ENCODE data around the gene FGF18.

Gene FGF18

DNA sequence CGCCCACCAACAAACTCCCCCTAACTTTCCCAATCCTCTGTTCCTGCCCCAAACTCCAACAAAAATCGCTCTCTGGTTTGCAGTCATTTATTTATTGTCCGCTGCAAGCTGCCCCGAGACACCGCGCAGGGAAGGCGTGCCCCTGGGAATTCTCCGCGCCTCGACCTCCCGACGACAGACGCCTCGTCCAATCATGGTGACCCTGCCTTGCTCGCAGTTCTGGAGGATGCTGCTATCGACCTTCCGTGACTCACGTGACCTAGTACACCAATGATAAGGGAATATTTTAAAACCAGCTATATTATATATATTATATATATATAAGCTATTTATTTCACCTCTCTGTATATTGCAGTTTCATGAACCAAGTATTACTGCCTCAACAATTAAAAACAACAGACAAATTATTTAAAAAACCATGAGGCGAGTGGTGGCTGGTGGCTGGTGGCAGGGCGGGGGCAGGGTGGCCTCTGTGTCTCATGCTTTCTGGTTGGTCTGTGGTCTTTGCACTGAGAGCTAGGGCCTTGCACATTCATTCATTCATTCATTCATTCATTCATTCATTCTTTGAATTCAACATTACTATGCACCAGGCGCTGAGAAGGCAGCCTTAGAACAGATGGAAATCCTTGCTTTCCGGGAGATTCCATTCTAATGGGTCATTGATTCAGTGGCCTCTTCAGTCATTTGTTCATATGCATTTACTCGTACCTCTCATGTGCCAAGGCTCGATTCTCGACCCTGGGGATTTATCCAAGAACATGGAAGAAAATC is 37.9 kb downstream of the FGF18 start:
- DNase-seq (ENCODE audit: low spot score): no peak
- in situ Hi-C loops (cut with MboI; ENCODE audit: low sequenced_read_pairs, unreplicated experiment): no loop called here
- TF ChIP-seq, protein P1, sequence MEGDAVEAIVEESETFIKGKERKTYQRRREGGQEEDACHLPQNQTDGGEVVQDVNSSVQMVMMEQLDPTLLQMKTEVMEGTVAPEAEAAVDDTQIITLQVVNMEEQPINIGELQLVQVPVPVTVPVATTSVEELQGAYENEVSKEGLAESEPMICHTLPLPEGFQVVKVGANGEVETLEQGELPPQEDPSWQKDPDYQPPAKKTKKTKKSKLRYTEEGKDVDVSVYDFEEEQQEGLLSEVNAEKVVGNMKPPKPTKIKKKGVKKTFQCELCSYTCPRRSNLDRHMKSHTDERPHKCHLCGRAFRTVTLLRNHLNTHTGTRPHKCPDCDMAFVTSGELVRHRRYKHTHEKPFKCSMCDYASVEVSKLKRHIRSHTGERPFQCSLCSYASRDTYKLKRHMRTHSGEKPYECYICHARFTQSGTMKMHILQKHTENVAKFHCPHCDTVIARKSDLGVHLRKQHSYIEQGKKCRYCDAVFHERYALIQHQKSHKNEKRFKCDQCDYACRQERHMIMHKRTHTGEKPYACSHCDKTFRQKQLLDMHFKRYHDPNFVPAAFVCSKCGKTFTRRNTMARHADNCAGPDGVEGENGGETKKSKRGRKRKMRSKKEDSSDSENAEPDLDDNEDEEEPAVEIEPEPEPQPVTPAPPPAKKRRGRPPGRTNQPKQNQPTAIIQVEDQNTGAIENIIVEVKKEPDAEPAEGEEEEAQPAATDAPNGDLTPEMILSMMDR (IDR thresholded peaks at IDR 0.05; ENCODE audit: borderline replicate concordance, control extremely low read depth, extremely low read depth, insufficient read depth, missing control alignments): no peak

DNA sequence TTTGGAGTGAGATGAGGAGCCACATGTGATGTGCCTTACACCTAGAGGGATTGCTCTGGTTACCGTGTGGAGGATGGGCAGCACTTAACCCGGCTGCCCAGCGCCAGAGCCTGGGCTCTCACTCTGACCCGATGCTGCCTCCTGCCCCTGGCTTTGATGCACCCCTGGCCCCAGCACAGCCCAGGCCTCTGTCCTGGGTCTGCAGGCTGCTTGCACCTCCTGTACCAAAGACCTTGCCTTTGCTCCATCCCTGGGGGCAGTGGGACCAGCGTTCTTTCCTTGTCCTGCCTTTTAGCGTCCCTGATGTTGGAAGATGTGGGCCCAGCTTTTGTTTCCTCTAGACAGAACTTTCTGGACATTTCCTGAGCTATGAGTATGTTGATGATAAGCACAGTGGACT is 40.4 kb downstream of the FGF18 start:
- TF ChIP-seq, protein P1 (IDR thresholded peaks at IDR 0.05; ENCODE audit: borderline replicate concordance, control extremely low read depth, extremely low read depth, insufficient read depth, missing control alignments): no peak
- DNase-seq (ENCODE audit: low spot score): no peak
- in situ Hi-C loops (cut with MboI; ENCODE audit: low sequenced_read_pairs, unreplicated experiment): no loop called here

DNA sequence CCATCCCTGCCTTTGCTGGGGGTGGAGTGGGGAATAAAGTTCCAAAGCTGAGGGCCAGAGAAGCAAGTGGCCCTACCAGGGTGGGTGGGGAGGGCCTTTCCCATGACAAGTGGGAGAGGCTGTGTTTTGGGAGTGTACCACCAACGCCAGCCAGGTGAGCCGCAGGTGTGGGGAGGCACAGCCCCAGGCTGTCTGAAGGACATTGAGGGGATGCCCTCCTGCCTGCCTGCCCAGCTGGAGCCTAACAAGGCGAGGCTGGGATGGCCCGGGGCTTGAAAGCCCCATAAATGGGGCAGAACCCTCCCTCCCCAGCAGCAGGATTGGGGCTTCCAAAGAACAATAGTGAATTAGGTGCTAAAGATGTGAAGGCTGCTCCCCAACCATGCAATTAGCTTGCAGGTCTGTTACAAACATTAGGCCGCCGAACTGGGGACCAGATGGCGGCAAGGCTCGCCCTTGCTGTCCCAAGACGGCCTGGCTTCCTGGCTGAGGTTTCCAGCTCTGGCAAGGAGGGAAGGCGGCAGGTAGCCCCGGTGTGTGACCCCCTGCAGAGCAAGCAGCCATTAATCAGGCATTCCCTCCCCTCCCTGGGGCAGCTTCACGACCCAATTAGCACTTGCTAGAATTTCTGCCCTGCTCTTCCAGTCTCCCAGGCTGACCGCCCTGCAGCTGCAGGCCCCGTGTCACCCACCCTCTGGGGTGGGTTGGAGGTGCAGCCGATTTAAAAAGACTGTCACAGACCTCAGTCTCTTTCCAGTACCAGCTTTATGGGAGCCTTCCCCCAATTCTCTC is 42.9 kb downstream of the FGF18 start:
- no peak for DNase-seq (ENCODE audit: low spot score)
- in situ Hi-C loops (cut with MboI; ENCODE audit: low sequenced_read_pairs, unreplicated experiment): no loop called here
- TF ChIP-seq, protein P1 (IDR thresholded peaks at IDR 0.05; ENCODE audit: borderline replicate concordance, control extremely low read depth, extremely low read depth, insufficient read depth, missing control alignments): no peak

DNA sequence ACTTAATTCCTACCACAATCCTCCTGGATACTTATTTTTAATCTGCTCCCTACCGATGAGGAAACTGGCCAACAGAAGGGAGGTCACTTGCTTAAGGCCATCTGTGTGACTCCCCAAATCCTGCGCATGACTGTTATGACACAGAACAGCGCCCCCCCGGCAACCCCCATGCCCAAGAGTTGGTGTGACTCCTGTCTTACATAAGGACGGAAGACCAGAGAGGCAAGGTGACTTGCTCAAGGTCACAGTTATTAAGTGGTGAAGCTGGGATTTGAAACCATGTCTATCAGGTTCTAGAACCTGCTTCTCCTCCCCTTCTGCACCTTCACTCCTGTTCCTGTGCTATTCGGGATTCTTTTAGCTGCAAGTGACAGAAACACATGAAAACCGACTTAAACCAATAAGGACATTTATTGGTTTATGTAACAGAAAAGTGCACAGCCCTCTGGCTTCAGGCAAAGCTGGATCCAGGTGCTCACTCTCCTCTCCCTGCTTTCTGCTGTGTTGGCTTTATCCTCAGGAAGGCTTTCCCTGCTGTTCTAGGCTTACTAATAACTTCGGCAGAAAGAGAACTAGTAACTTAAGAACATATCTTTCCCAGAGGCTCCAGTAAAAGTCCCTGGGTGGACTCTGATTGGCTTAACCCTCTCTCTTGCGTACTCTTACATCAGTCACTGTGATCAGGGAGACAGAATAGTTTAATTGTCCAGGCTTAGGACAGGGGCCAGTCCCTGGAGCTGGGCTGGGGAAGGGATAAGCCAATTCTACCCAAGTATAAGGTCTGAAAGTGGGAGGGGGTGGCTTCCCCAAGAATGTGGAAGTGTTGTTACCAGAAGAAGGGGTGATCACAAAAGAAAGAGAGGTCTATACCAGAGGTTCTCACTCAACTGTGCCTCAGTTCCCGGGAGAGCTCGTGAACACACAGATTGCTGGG is 43.7 kb downstream of the FGF18 start:
- no peak for DNase-seq (ENCODE audit: low spot score)
- in situ Hi-C loops (cut with MboI; ENCODE audit: low sequenced_read_pairs, unreplicated experiment): no loop called here
- TF ChIP-seq, protein P1 (IDR thresholded peaks at IDR 0.05; ENCODE audit: borderline replicate concordance, control extremely low read depth, extremely low read depth, insufficient read depth, missing control alignments): no peak

DNA sequence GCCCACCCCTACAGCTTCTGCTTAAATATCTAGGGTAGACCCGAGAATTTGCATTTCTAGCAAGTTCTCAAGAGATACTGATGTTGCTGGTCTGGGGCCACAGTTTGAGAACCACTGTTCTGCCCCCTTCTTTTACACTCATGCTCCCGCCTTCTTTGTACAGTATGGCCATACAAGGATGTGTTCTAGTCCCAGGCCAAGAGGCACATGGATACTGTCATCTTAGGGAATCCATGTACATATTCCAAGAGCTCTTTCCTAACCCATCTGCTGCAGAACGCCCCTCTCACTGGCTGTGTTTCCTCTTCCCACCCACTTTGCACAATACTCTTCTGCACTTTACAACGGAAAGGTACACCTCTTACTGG is 44.4 kb downstream of the FGF18 start:
- no peak for DNase-seq (ENCODE audit: low spot score)
- TF ChIP-seq, protein P1 (IDR thresholded peaks at IDR 0.05; ENCODE audit: borderline replicate concordance, control extremely low read depth, extremely low read depth, insufficient read depth, missing control alignments): no peak
- in situ Hi-C loops (cut with MboI; ENCODE audit: low sequenced_read_pairs, unreplicated experiment): no loop called here

DNA sequence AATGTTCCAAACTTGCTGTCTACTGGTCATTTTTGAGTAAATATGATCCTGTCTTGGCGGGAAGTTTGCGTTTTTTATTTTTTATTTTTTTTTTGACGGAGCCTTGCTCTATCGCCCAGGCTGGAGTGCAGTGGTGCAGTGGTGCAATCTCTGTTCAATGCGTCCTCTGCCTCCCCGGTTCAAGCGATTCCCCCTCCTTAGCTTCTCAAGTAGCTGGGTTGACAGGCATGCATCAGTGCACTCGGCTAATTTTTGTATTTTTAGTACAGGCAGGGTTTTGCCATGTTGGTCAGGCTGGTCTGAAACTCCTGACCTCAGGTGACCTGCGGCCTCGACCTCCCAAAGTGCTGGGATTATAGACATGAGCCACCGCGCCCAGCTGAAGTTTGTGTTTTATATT is 45.4 kb downstream of the FGF18 start:
- DNase-seq (ENCODE audit: low spot score): no peak
- in situ Hi-C loops (cut with MboI; ENCODE audit: low sequenced_read_pairs, unreplicated experiment): no loop called here
- TF ChIP-seq, protein P1 (IDR thresholded peaks at IDR 0.05; ENCODE audit: borderline replicate concordance, control extremely low read depth, extremely low read depth, insufficient read depth, missing control alignments): no peak
